Neuronal stem cell (in vitro differentiated cells): ENCODE data around the gene ATP5F1E.
"Not testable (repeated sequence)": the region's sequence is repeated elsewhere in the genome, so short reads cannot be mapped to it uniquely, and the experiment has no call there.

Experiments used
- DNase-seq: peaks from one replicate; pipeline ENCODE4 v3.0.0-alpha.2; 2013; ENCODE audit warnings: low spot score
- H2AFZ ChIP-seq: one replicate; pipeline ENCODE4 v1.6.1; 2013; ENCODE audit warnings: mild to moderate bottlenecking, low read length, inconsistent platforms
- H2AK5ac ChIP-seq: 2 replicates; pipeline ENCODE4 v1.6.1; 2013; ENCODE audit warnings: low read depth, mild to moderate bottlenecking, inconsistent platforms, low read length, moderate library complexity, mixed read lengths
- H2BK120ac ChIP-seq: 2 replicates; pipeline ENCODE4 v1.6.1; 2013; ENCODE audit warnings: low read depth, mild to moderate bottlenecking, inconsistent platforms, low read length, moderate library complexity, mixed read lengths
- H2BK12ac ChIP-seq: one replicate; pipeline ENCODE4 v1.6.1; 2013; ENCODE audit warnings: low read length, inconsistent platforms
- H2BK15ac ChIP-seq: 2 replicates; pipeline ENCODE4 v1.6.1; 2013; ENCODE audit warnings: mild to moderate bottlenecking, low read length, inconsistent platforms, mixed read lengths
- H2BK5ac ChIP-seq: one replicate; pipeline ENCODE4 v1.6.1; 2013; ENCODE audit warnings: inconsistent platforms, mild to moderate bottlenecking, low read length, moderate library complexity
- H3K14ac ChIP-seq: one replicate; pipeline ENCODE4 v1.6.1; 2013; ENCODE audit warnings: low read length, inconsistent platforms
- H3K18ac ChIP-seq: 2 replicates; pipeline ENCODE4 v1.6.1; 2013; ENCODE audit warnings: low read length, inconsistent platforms
- H3K23ac ChIP-seq: 2 replicates; pipeline ENCODE4 v1.6.1; 2013; ENCODE audit warnings: low read depth, mild to moderate bottlenecking, mixed read lengths, low read length, inconsistent platforms; ENCODE audit not compliant: poor library complexity
- H3K27ac ChIP-seq: replicated peaks from 3 replicates; pipeline ENCODE4 v1.5.1; 2013; ENCODE audit warnings: low read length, inconsistent platforms
- H3K27me3 ChIP-seq, 3 experiments: 2 replicates each; pipeline ENCODE4 v1.6.1; 2013; ENCODE audit warnings: low read length in 3 of 3, mild to moderate bottlenecking in 2 of 3, inconsistent platforms in 1 of 3, low read depth in 1 of 3, mixed read lengths in 1 of 3, moderate library complexity in 1 of 3; ENCODE audit not compliant: control insufficient read depth in 3 of 3, insufficient read depth in 3 of 3
- H3K36me3 ChIP-seq, 2 donors: replicated peaks in 1 of 2; 2 replicates each; pipeline ENCODE4 v1.6.1; 2013; ENCODE audit warnings: low read length in 2 of 2; ENCODE audit not compliant: control insufficient read depth in 2 of 2, insufficient read depth in 2 of 2
- H3K4ac ChIP-seq: 2 replicates; pipeline ENCODE4 v1.6.1; 2013; ENCODE audit warnings: inconsistent platforms, mild to moderate bottlenecking, low read length, moderate library complexity
- H3K4me1 ChIP-seq, 2 donors: 1 replicate in 1 of 2; 2 replicates in 1 of 2; pipeline ENCODE4 v1.6.1; 2013; ENCODE audit warnings: low read length in 2 of 2, low read depth in 1 of 2; ENCODE audit not compliant: control insufficient read depth in 2 of 2, insufficient read depth in 1 of 2
- H3K4me2 ChIP-seq: one replicate; pipeline ENCODE4 v1.6.1; 2013; ENCODE audit warnings: mild to moderate bottlenecking, low read length, inconsistent platforms; ENCODE audit not compliant: insufficient read depth, poor library complexity, severe bottlenecking
- H3K4me3 ChIP-seq, 2 donors: 2 replicates each; pipeline ENCODE4 v1.5.1; 2013; ENCODE audit warnings: low read length in 2 of 2, mild to moderate bottlenecking in 2 of 2, inconsistent platforms in 1 of 2, moderate library complexity in 1 of 2
- H3K79me1 ChIP-seq: one replicate; pipeline ENCODE4 v1.6.1; 2013; ENCODE audit warnings: low read depth, mild to moderate bottlenecking, inconsistent platforms, low read length, moderate library complexity
- H3K9ac ChIP-seq: one replicate; pipeline ENCODE4 v1.6.1; 2013; ENCODE audit warnings: mild to moderate bottlenecking, low read depth, low read length, inconsistent platforms; ENCODE audit not compliant: poor library complexity
- H3K9me3 ChIP-seq, 2 donors: replicated peaks in 1 of 2; 2 replicates each; pipeline versions ENCODE3 to v1.6.1; 2013; ENCODE audit warnings: low read length in 2 of 2, mild to moderate bottlenecking in 2 of 2, inconsistent platforms in 1 of 2, low read depth in 1 of 2, mixed read lengths in 1 of 2, moderate library complexity in 1 of 2; ENCODE audit not compliant: control insufficient read depth in 2 of 2, insufficient read depth in 1 of 2
- H4K8ac ChIP-seq: one replicate; pipeline ENCODE4 v1.6.1; 2013; ENCODE audit warnings: low read depth, mild to moderate bottlenecking, inconsistent platforms, low read length, moderate library complexity
- H4K91ac ChIP-seq: one replicate; pipeline ENCODE4 v1.6.1; 2013; ENCODE audit warnings: low read length, low read depth, mild to moderate bottlenecking, inconsistent platforms; ENCODE audit not compliant: poor library complexity
- WGBS, 2 donors: extraction: QIAGEN DNeasy Blood & Tissue Kit; methylation state at CpG; one replicate each; pipeline ENCODE4 v1.1.7; 2013; ENCODE audit warnings: missing lambda C conversion rate in 2 of 2, mixed read lengths in 1 of 2; ENCODE audit not compliant: insufficient read length in 2 of 2, insufficient replicate concordance in 1 of 2; ENCODE audit errors: extremely low coverage in 2 of 2; 5-methylcytosine and 5-hydroxymethylcytosine counted together

ATP5F1E gene

GRCh38 chr20:59013031-59013951 is 18.8 kb downstream of the ATP5F1E start:
- Histone ChIP-seq H3K36me3 (no peaks in the 10 kb centered on the region), H3K9ac (no peak overlapping the region), H2AK5ac (no peak overlapping the region), H3K14ac (no peak overlapping the region), H3K27me3 (no peaks in the 10 kb centered on the region), H4K91ac (no peak overlapping the region), H2AFZ (no peak overlapping the region), H2BK12ac (no peak overlapping the region), H4K8ac (no peak overlapping the region), H3K27ac (no peak overlapping the region), H3K4ac (no peak overlapping the region), H3K23ac (no peak overlapping the region), H3K4me2 (no peak overlapping the region), H3K18ac (no peak overlapping the region), H2BK5ac (no peak overlapping the region), H3K4me1 (peaks cover 4 to 12% of the 10 kb centered on the region in 2 donors), H2BK120ac (no peak overlapping the region), H2BK15ac (no peak overlapping the region), H3K4me3 (no peak overlapping the region), H3K9me3 (no peaks in the 10 kb centered on the region), H3K79me1 (no peaks in the 10 kb centered on the region)
- WGBS, 2 donors = no CpG with 5 or more reads among the region's 17 CpGs
- DNase-seq = no peak

- not testable (repeated sequence) for H2BK120ac ChIP-seq, H2AFZ ChIP-seq, H4K8ac ChIP-seq, H3K14ac ChIP-seq, H3K27me3 ChIP-seq, H3K9ac ChIP-seq, H3K27ac ChIP-seq, H3K4ac ChIP-seq, H3K4me2 ChIP-seq, H2BK12ac ChIP-seq, H4K91ac ChIP-seq, H2AK5ac ChIP-seq, H3K23ac ChIP-seq, H3K36me3 ChIP-seq, DNase-seq, H2BK5ac ChIP-seq, H2BK15ac ChIP-seq, H3K9me3 ChIP-seq, H3K18ac ChIP-seq, H3K79me1 ChIP-seq, H3K4me3 ChIP-seq
- WGBS, 2 donors = no CpG with 5 or more reads among the region's 3 CpGs
- H3K4me1 ChIP-seq = peaks cover 7 to 12% of the 10 kb centered on the region in 2 donors
These were observed 20.3 kb downstream of the ATP5F1E start for GRCh38 chr20:59011874-59012157.

- Histone ChIP-seq H3K79me1 (peaks cover 3% of the 10 kb centered on the region), H3K4me3 (no peak overlapping the region), H3K27me3 (no peaks in the 10 kb centered on the region), H2AFZ (peak overlapping the region; percentile 82), H3K4ac (no peak overlapping the region), H3K4me2 (no peak overlapping the region), H4K91ac (no peak overlapping the region), H2BK120ac (no peak overlapping the region), H4K8ac (no peak overlapping the region), H2BK15ac (no peak overlapping the region), H3K27ac (no peak overlapping the region), H3K36me3 (no peaks in the 10 kb centered on the region), H3K9me3 (no peaks in the 10 kb centered on the region), H3K14ac (no peak overlapping the region), H3K4me1 (peaks cover 10 to 12% of the 10 kb centered on the region in 2 donors), H3K9ac (no peak overlapping the region), H2BK5ac (no peak overlapping the region), H2AK5ac (no peak overlapping the region), H2BK12ac (no peak overlapping the region), H3K23ac (no peak overlapping the region), H3K18ac (peak overlapping the region; percentile 0)
- WGBS, 2 donors = no CpG with 5 or more reads among the region's 17 CpGs
- no peak for DNase-seq
These were observed 20.9 kb downstream of the ATP5F1E start for GRCh38 chr20:59010995-59011873.
